ENCODE measurements around the gene CSF2.

CSF2 gene

DNA sequence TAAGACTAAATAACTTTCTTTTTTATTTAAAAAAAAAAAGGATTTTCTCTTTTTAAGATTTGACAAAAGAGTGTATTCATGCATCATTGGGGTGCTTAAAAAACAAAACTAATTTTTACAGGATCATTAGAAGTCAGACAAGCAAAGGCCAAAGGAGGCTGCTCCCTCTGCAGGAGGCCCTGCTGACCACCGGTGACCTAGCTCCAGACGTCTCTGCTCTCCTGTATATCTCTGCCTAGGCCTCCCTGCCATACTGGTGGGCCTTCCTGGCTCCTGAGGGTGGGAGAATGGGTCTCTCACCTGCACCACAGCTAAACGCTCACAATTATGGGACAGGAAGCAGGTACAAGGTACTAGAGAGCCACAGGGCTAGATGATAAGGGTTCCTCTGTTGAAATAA is 36.6 kb downstream of the CSF2 start:
- Histone ChIP-seq H3K27me3 (ENCODE audit: insufficient read depth, poor library complexity, severe bottlenecking) (no peaks in the 10 kb centered on the region), H3K27ac (replicated peaks) (no peak overlapping the region), H3K4me3 (replicated peaks; ENCODE audit: insufficient read depth, low read length) (no peak overlapping the region)
- DNase-seq (ENCODE audit: low read depth in 1 of 2, low spot score in 1 of 2), result no peak
- no peak for TF ChIP-seq CTCF (IDR thresholded peaks at IDR 0.05; ENCODE audit: insufficient read depth, low read length)
- no peak for TF ChIP-seq GABPA (IDR thresholded peaks at IDR 0.05; ENCODE audit: low read depth)
- TF ChIP-seq REST (IDR thresholded peaks at IDR 0.05; ENCODE audit: insufficient replicate concordance, low read depth), result no peak
- TF ChIP-seq SPI1 (IDR thresholded peaks at IDR 0.05; ENCODE audit: borderline replicate concordance, low read depth), result no peak
- no peak for TF ChIP-seq POLR2AphosphoS5 (IDR thresholded peaks at IDR 0.05; ENCODE audit: low read depth)

GRCh38 chr5:132110930-132111329 is 37.3 kb downstream of the CSF2 start:
- Histone ChIP-seq H3K4me3 (replicated peaks; ENCODE audit: insufficient read depth, low read length) (no peak overlapping the region), H3K27me3 (ENCODE audit: insufficient read depth, poor library complexity, severe bottlenecking) (no peaks in the 10 kb centered on the region), H3K27ac (replicated peaks) (no peak overlapping the region)
- DNase-seq (ENCODE audit: low read depth in 1 of 2, low spot score in 1 of 2), result no peak
- TF ChIP-seq GABPA (IDR thresholded peaks at IDR 0.05; ENCODE audit: low read depth), result no peak
- TF ChIP-seq POLR2AphosphoS5 (IDR thresholded peaks at IDR 0.05; ENCODE audit: low read depth), result no peak
- TF ChIP-seq REST (IDR thresholded peaks at IDR 0.05; ENCODE audit: insufficient replicate concordance, low read depth), result no peak
- no peak for TF ChIP-seq SPI1 (IDR thresholded peaks at IDR 0.05; ENCODE audit: borderline replicate concordance, low read depth)
- no peak for TF ChIP-seq CTCF (IDR thresholded peaks at IDR 0.05; ENCODE audit: insufficient read depth, low read length)

GRCh38 chr5:132112111-132112510 is 38.5 kb downstream of the CSF2 start:
- Histone ChIP-seq H3K27me3 (ENCODE audit: insufficient read depth, poor library complexity, severe bottlenecking) (no peaks in the 10 kb centered on the region), H3K27ac (replicated peaks) (no peak overlapping the region), H3K4me3 (replicated peaks; ENCODE audit: insufficient read depth, low read length) (no peak overlapping the region)
- no peak for DNase-seq (ENCODE audit: low read depth in 1 of 2, low spot score in 1 of 2)
- TF ChIP-seq CTCF (IDR thresholded peaks at IDR 0.05; ENCODE audit: insufficient read depth, low read length), result no peak
- TF ChIP-seq REST (IDR thresholded peaks at IDR 0.05; ENCODE audit: insufficient replicate concordance, low read depth), result no peak
- TF ChIP-seq GABPA (IDR thresholded peaks at IDR 0.05; ENCODE audit: low read depth), result no peak
- TF ChIP-seq SPI1 (IDR thresholded peaks at IDR 0.05; ENCODE audit: borderline replicate concordance, low read depth), result no peak
- no peak for TF ChIP-seq POLR2AphosphoS5 (IDR thresholded peaks at IDR 0.05; ENCODE audit: low read depth)

All from HL-60 (cell line).